GM19452 (cell line): ENCODE measurements around the gene RPIA.

ENCODE experiments used
- ATAC-seq: cut with Tn5 transposase; IDR thresholded peaks from one replicate; pipeline ENCODE4 v1.9.1; 2021; ENCODE audit not compliant: unreplicated experiment

Gene RPIA

GRCh38 chr2:88683160-88684021 lies 8.1 kb upstream of the RPIA start:
- ATAC-seq: no peak

GRCh38 chr2:88684519-88684918 lies 7.0 kb upstream of the RPIA start:
- no peak for ATAC-seq

GRCh38 chr2:88686320-88686719 lies 5.2 kb upstream of the RPIA start:
- no peak for ATAC-seq

DNA sequence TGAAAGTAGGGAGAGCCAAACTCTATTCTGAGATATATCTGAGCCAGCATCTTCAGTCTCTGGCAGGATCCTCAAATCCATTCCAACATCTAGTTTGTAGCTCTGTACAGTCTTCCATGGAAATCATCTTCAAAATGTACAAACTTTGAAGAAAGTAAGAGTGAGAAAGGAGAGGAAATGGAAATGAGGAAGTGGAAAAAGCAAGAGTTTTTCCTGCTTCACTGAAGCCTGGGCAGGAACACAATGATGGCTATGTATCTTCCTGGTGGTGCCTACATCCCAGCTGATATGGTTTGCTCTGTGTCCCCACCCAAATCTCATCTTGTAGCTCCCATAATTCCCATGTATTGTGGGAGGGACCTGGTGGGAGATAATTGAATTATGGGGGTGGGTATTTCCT lies 4.1 kb upstream of the RPIA start:
- no peak for ATAC-seq

DNA sequence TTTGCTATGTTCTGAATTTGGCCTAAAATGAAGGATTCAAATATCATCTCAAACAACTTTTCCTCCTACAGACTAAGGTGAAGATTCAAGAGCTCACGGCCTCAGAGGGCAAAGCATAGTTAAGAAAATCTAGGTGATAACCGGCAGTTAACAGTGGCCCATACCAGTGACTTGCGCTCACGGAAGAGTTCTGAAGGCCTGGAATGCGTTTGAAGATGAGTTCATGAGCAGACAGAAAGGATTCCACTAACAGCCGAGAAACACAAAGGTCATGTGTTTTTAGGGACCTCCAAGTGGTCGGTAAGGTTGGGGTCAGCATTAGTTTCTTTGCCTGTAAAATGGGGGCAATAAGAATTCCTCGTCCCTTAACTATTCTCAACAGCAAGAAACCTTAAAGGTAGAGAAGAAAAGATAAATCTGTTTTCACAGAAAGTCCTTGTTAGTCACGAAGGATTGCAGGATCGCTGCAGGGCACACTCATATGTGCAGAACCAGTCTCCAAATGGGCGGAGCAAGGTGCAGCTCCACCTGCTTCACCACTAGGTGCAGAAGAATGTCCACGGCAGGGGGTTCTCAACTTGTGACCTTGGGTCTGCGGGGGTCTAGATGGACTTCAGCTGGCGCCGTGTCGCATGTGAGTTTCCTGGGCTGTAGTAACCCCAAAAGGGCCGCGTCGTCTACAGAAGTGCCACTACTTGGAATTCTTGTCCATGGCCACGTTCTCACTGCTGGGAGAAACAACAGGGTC lies 708 bp upstream of the RPIA start:
- ATAC-seq: peak; percentile 16

DNA sequence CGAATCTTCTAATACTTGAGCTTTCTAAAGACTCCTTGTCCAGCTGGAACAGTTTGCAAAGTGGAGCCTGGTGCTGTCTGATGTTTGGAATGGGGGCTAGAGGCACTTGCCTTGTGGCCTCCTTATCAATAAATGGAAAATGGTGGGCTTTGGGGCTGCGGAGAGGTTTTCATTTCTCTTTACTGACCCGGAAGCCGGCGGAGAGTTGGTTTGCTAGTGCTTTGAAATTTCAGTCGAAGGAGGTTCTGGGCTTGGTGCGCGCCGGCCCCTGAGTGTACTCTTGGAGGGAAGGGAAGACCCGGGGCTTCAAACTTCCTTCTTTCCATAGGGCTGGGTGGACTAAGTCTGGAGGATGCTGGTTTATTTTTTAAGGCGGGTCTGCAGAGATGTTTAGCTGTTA lies 714 bp downstream of the RPIA start:
- no peak for ATAC-seq

DNA sequence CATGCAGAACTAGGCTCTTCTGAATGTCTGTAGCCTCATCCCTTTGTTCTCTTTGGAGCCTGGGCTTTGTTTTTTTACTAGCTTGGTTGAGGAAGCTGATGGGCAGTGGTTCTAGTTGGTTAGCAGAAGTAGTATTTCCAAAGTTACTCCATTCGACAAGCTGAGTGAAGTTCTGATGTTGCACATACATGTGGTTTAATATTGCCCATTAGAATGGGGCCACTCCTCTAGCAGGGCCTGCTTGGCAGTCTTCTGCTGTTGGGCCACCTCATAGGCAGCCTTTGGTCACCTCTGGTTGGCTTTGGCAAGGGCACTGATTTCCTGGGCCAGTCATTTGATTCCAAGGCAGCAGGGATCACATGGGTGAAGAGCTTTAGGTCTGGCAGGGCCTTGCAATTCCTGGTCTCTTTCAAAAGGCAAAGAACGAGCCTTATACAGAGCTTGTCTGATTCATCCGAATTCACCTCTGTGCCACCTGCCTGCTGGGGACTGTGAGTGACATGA lies 2.5 kb downstream of the RPIA start:
- no peak for ATAC-seq

- no peak for ATAC-seq
These were observed 5.1 kb downstream of the RPIA start for GRCh38 chr2:88696611-88697010.

GRCh38 chr2:88697370-88698026 lies 6.0 kb downstream of the RPIA start:
- ATAC-seq: no peak

DNA sequence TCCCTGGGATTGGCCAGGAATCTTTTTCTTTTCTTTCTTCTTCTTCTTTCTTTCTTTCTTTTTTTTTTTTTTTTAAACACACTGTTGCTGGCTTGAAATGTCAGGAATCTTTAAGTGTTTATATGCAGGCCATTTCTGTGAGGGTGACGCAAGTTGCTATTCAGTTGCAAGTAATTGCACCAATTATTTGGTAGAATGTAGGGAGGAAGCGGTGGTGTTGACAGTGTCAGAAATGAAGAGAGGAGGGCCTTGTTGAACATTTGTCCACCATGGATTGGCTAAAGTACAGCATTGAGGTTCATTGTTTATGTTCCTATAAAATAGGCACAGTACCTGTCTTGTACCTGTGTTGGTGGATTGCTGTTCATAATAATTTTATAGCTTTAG lies 6.5 kb downstream of the RPIA start:
- no peak for ATAC-seq

DNA sequence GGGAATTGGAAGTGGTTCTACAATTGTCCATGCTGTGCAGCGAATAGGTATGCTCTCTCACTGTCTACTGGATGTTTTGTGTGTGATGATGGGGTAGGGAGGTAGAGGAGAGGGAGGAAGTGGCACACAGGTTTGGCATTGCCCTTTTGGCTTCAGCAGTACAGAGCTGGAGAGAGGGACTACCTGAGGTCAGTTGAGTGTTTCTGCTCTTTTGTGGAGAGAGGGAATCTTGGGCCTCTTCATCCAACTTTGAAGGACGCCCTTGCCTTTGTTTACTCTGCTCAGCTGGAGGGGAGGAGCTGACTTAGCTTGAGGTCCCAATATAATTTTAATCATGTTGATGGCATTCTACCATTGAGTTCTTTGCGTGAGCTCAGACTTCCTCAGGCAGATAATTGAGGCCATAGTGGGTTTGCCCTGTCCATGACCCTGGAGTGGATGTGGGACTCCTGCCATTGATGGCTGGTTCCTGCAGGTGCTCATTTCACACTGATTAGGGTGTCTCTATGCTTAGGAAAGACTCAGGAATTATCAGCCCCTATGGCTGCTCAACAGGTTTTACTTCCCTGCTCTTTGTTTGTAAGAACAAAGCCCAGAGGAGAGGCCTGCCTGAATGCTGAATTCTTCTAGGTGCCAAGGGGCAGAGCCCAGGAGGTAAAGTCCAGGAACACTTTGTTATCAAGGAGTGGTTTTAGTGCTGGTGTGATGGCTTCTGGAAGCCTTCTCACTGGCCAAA lies 7.2 kb downstream of the RPIA start:
- no peak for ATAC-seq

DNA sequence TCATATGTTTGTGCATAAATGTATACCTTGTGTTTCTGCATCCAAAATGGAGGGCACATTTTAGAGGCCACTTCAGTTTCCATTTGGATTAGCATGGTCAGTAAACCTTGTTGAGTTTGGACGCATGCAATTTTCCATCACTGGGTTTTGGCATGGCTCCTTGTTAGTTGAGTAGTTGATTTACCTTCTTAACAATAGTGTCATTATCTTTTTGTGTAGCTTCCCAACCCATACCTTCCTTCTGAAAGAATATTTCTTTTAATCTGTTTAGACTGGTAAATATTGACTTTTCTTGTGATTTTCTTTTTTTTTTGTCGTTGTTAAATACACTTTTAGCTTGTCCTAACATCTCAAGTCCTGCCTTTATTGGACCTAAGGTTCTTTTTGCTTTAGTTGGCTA lies 15.5 kb downstream of the RPIA start:
- ATAC-seq: no peak

DNA sequence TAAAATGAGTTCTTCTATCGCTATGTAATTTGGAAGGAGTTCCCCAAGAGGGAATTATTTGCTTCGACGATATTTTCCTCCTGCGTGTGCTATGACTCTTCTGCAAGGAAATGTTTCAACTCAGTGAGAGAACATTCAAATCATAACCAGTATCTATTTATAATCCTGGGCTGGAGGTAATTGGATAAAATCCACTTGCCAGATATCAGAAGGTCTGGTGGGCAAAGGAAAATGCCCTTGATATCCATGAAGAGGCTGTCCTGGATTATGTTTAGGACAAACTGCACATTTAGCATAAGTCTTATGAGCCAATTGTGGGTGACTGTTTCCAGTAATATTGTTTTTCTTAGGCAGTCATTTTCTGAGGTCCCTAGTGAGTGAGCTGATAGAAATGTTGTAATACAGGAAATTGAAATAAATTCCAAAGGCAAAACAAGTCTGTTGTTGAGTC lies 17.7 kb downstream of the RPIA start:
- ATAC-seq: no peak

DNA sequence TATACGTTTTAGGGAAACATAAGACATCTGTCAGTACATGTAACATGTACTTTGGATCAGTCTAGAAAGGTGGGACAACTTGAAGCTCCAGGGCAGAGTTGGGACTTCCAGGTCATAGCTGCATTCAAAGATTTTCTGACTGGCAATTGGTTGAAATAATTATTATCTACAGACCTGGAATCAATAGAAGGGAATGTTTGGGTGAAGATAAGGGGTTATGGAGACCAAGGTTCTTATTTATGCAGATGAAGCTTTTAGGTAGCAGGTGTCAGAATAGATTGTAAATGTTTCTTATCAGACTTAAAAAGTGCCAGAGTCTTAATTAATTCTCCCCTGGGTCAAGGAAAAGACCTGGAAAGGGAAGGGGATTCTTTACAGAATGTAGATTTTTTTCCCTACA lies 19.8 kb downstream of the RPIA start:
- no peak for ATAC-seq

- ATAC-seq: no peak
These were observed 20.4 kb downstream of the RPIA start for GRCh38 chr2:88711897-88712296.

GRCh38 chr2:88713408-88713807 lies 21.9 kb downstream of the RPIA start:
- no peak for ATAC-seq

DNA sequence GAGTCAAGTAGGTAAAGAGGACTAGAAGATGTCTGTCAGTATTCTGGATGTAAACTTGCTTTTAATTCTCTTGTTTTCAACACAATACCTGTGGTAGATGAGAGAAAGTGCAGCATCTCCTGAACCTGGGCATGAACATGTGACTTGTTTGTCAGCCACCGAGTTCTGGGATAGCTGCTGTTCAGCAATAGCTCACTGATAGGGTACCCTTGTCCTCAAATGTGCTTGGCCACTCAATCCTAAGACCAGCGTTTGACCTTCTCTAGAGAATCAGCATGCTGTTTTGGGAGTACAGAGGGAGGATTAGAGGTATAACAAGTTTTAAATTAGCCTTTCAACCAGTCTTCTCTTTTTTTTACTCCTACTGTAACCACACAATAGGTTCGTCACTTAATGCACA lies 23.2 kb downstream of the RPIA start:
- no peak for ATAC-seq

- ATAC-seq: no peak
These were observed 28.9 kb downstream of the RPIA start for GRCh38 chr2:88720399-88720798.

DNA sequence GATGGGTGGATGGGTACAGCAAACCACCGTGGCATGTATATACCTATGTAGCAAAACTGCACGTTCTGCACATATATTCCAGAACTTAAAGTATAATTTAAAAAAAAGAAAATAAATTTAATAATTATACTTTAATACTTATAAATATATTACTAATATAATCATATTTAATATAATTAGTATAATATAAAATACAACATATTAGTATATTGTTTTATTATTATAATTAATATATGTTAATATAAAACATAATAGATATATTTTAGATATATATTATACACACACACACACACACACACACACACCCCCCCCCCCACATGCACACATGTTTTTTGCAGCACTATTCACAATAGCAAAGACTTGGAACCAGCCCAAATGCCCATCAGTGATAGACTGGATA lies 29.8 kb downstream of the RPIA start:
- ATAC-seq: no peak

- no peak for ATAC-seq
These were observed 33.3 kb downstream of the RPIA start for GRCh38 chr2:88724643-88725332.
